HEK293 (cell line): ENCODE results near the gene OPCML.

Source experiments
- CTCF ChIA-PET: fragments of 350-600 bp; formaldehyde crosslinking; extraction: SDS; loops from one replicate; lab custom pipeline; 2021; ENCODE audit warnings: antibody characterized with exemption; lab: Yijun Ruan, JAX
- POLR2A ChIA-PET: fragments of 300-600 bp; formaldehyde crosslinking; extraction: SDS; loops from one replicate; lab custom pipeline; 2020; ENCODE audit warnings: antibody characterized with exemption, inconsistent platforms; lab: Yijun Ruan, JAX
- H3K27ac ChIP-seq: fragments of 200-500 bp; sonication (Bioruptor generic); 2 replicates; pipeline ENCODE4 v1.5.1; 2014; ENCODE audit warnings: low read depth, low read length, control low read depth, inconsistent platforms; ENCODE audit errors: extremely low read depth
- H3K36me3 ChIP-seq, 2 experiments: fragments of 200-500 bp in 1 of 2; sonication (Bioruptor generic) in 1 of 2; 1 replicate in 1 of 2; 2 replicates in 1 of 2; pipeline ENCODE4 v1.5.1; 2014 to 2017; ENCODE audit warnings: inconsistent platforms in 2 of 2, low read length in 2 of 2; ENCODE audit not compliant: control insufficient read depth in 2 of 2, insufficient read depth in 1 of 2
- H3K4me1 ChIP-seq: fragments of 200-500 bp; sonication (Bioruptor generic); 2 replicates; pipeline ENCODE4 v1.5.1; 2014; ENCODE audit warnings: mild to moderate bottlenecking, low read length, inconsistent platforms; ENCODE audit not compliant: control insufficient read depth, insufficient read depth
- H3K4me3 ChIP-seq: 2 replicates; pipeline ENCODE4 v1.5.1; 2011; ENCODE audit warnings: low read depth, mild to moderate bottlenecking, control low read depth, low read length, moderate library complexity
- H3K9me3 ChIP-seq: fragments of 200-500 bp; sonication (Bioruptor generic); 2 replicates; pipeline ENCODE4 v1.5.1; 2014; ENCODE audit warnings: low read depth, low read length, inconsistent platforms; ENCODE audit not compliant: control insufficient read depth, insufficient read depth
- BCL11B ChIP-seq: fragments of 450-650 bp; formaldehyde crosslinking; IDR thresholded peaks from 2 replicates; pipeline ENCODE4 v1.5.1; 2016; ENCODE audit warnings: low read depth, missing biosample characterization, missing genetic modification characterization
- IKZF3 ChIP-seq: fragments of 450-650 bp; IDR thresholded peaks from 2 replicates; pipeline ENCODE4 v1.5.0; 2018; ENCODE audit warnings: missing biosample characterization, mild to moderate bottlenecking, missing genetic modification characterization, moderate library complexity
- INSM2 ChIP-seq: fragments of 450-650 bp; formaldehyde crosslinking; IDR thresholded peaks from 2 replicates; pipeline ENCODE4 v1.5.1; 2016; ENCODE audit warnings: missing biosample characterization, missing genetic modification characterization
- KLF10 ChIP-seq: fragments of 450-650 bp; IDR thresholded peaks from 2 replicates; pipeline ENCODE4 v1.5.1; 2018; ENCODE audit warnings: missing biosample characterization, mild to moderate bottlenecking, missing genetic modification characterization
- MYNN ChIP-seq: fragments of 450-650 bp; formaldehyde crosslinking; IDR thresholded peaks from 2 replicates; pipeline ENCODE4 v1.5.1; 2016; ENCODE audit warnings: missing biosample characterization, missing genetic modification characterization, borderline replicate concordance
- TCF7L2 ChIP-seq: IDR thresholded peaks from 2 replicates; pipeline ENCODE4 v1.6.1; 2011; ENCODE audit warnings: low read depth, mild to moderate bottlenecking, inconsistent platforms, low read length, moderate library complexity, borderline replicate concordance
- TSHZ1 ChIP-seq: fragments of 450-650 bp; formaldehyde crosslinking; IDR thresholded peaks from 2 replicates; pipeline ENCODE4 v1.5.1; 2016; ENCODE audit warnings: missing biosample characterization, missing genetic modification characterization, borderline replicate concordance
- ZBTB20 ChIP-seq: fragments of 450-650 bp; formaldehyde crosslinking; IDR thresholded peaks from 2 replicates; pipeline ENCODE4 v1.5.1; 2016; ENCODE audit warnings: missing biosample characterization, missing genetic modification characterization
- ZFP41 ChIP-seq: fragments of 450-650 bp; formaldehyde crosslinking; IDR thresholded peaks from 2 replicates; pipeline ENCODE4 v1.5.1; 2016; ENCODE audit warnings: missing biosample characterization, missing genetic modification characterization, borderline replicate concordance
- ZNF202 ChIP-seq: fragments of 450-650 bp; formaldehyde crosslinking; IDR thresholded peaks from 2 replicates; pipeline ENCODE4 v1.5.1; 2016; ENCODE audit warnings: missing biosample characterization, missing genetic modification characterization, borderline replicate concordance
- ZNF24 ChIP-seq: fragments of 450-650 bp; formaldehyde crosslinking; IDR thresholded peaks from 2 replicates; pipeline ENCODE4 v1.5.1; 2016; ENCODE audit warnings: missing biosample characterization, missing genetic modification characterization
- ZNF37A ChIP-seq: fragments of 450-650 bp; IDR thresholded peaks from 2 replicates; pipeline ENCODE4 v1.5.1; 2018; ENCODE audit warnings: missing biosample characterization, missing genetic modification characterization
- ZNF433 ChIP-seq: fragments of 450-650 bp; formaldehyde crosslinking; IDR thresholded peaks from 2 replicates; pipeline ENCODE4 v1.5.1; 2016; ENCODE audit warnings: missing biosample characterization, missing genetic modification characterization, low read depth
- ZNF561 ChIP-seq: fragments of 450-650 bp; IDR thresholded peaks from 2 replicates; pipeline ENCODE4 v1.5.1; 2018; ENCODE audit warnings: missing biosample characterization, missing genetic modification characterization, borderline replicate concordance
- ZNF580 ChIP-seq: fragments of 450-650 bp; formaldehyde crosslinking; IDR thresholded peaks from 2 replicates; pipeline ENCODE4 v1.5.1; 2016; ENCODE audit warnings: missing biosample characterization, missing genetic modification characterization
- ZNF645 ChIP-seq: fragments of 450-650 bp; formaldehyde crosslinking; IDR thresholded peaks from 2 replicates; pipeline ENCODE4; 2016; ENCODE audit warnings: missing biosample characterization, missing genetic modification characterization
- ZNF701 ChIP-seq: fragments of 450-650 bp; formaldehyde crosslinking; IDR thresholded peaks from 2 replicates; pipeline ENCODE4 v1.5.1; 2016; ENCODE audit warnings: missing biosample characterization, missing genetic modification characterization
- ZNF792 ChIP-seq: fragments of 450-650 bp; formaldehyde crosslinking; IDR thresholded peaks from 2 replicates; pipeline ENCODE4 v1.5.1; 2016; ENCODE audit warnings: missing biosample characterization, missing genetic modification characterization
- ZSCAN23 ChIP-seq: fragments of 450-650 bp; formaldehyde crosslinking; IDR thresholded peaks from 2 replicates; pipeline ENCODE4 v1.5.1; 2016; ENCODE audit warnings: missing biosample characterization, missing genetic modification characterization

OPCML gene

GRCh38 chr11:132904607-132905006, 627.7 kb downstream of the OPCML start:
- Histone ChIP-seq H3K36me3 (no peaks in the 10 kb centered on the region), H3K9me3 (no peaks in the 10 kb centered on the region), H3K4me3 (no peak overlapping the region), H3K27ac (no peak overlapping the region), H3K4me1 (no peaks in the 10 kb centered on the region)
- CTCF ChIA-PET = interaction anchor here (1.2 to 1.3 kb wide), 2 partner anchors 37 to 39 kb away, joined by 4 read pairs; no protein-coding TSS in a partner anchor
- POLR2A ChIA-PET = interaction anchor here (0.6 kb wide), 1 partner anchor 328 kb away, joined by 3 read pairs; no protein-coding TSS in a partner anchor
- TF ChIP-seq ZSCAN23 (tag by site-specific recombination) (no peak), ZNF645 (tag by site-specific recombination) (no peak), ZNF561 (tag by site-specific recombination) (no peak), ZNF24 (tag by site-specific recombination) (no peak), ZNF433 (tag by site-specific recombination) (no peak), ZNF37A (tag by site-specific recombination) (no peak), ZNF792 (tag by site-specific recombination) (no peak), IKZF3 (tag by site-specific recombination) (no peak), BCL11B (tag by site-specific recombination) (no peak), KLF10 (tag by site-specific recombination) (no peak), ZFP41 (tag by site-specific recombination) (no peak), INSM2 (tag by site-specific recombination) (no peak), ZNF580 (tag by site-specific recombination) (no peak), ZNF701 (tag by site-specific recombination) (no peak), TCF7L2 (no peak), ZBTB20 (tag by site-specific recombination) (no peak), TSHZ1 (tag by site-specific recombination) (no peak), MYNN (tag by site-specific recombination) (no peak)

GRCh38 chr11:132904091-132904490, 628.2 kb downstream of the OPCML start:
- Histone ChIP-seq H3K36me3 (no peaks in the 10 kb centered on the region), H3K27ac (no peak overlapping the region), H3K4me3 (no peak overlapping the region), H3K9me3 (no peaks in the 10 kb centered on the region), H3K4me1 (no peaks in the 10 kb centered on the region)
- no peak for TF ChIP-seq ZNF202
- ChIA-PET CTCF (interaction anchor here (1.2 to 1.3 kb wide), 2 partner anchors 37 to 40 kb away, joined by 4 read pairs; no protein-coding TSS in a partner anchor), POLR2A (no interaction called here)
